GM18517 (cell line): ENCODE data around the gene RNF213.

Source experiments
- ATAC-seq: cut with Tn5 transposase; IDR thresholded peaks from one replicate; pipeline ENCODE4 v1.9.1; 2021; ENCODE audit warnings: mild to moderate bottlenecking, moderate library complexity; ENCODE audit not compliant: unreplicated experiment

The RNF213 gene

DNA sequence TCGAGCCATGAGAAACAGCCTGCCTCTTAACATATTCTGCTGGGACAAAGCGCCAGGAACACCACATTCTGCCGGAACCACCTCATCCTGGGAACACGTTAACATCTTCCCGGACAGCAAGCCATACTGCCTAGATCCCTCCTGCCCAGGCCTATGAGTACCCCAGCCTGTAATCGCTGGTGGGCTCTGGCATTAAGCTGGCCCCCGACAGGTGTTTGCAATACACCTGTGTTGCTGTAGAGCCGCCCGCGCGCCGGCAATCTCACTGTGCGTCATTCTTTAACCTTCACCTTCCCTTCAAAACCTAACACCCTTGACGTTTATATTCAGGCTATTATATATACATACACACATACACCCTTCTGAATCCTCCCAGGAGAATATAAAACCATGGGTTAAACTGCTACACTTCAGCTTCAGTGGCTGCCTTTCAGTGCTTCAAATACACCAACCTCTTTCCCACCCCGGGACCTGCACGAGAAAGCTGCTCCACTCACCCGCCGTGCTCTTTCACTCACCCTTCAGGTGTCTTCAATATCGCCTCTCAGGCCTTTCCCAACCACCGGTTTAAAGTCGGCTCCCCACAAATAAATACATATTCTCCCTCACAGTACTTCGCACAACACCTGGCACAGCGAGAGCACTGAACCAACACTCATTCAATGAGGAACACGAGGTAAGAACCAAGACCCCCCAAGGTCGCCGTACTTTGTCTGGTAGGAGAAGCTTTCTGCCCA lies 153.3 kb downstream of the RNF213 start:
- ATAC-seq, result no peak

DNA sequence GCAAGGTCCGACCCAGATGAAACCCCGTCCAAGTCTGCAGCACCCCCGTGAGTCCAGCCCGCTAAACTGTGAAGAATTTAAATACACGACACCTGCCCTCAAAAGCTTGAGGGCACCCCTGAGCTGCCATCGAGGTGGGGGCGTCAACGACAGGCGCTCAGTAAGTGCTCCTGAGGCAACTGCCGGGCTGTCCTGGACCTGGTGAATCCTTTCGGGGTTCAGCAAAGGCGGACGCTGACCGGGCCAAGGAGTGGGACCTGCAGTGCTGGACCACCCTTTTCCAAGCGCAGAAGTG lies 153.8 kb downstream of the RNF213 start:
- no peak for ATAC-seq

DNA sequence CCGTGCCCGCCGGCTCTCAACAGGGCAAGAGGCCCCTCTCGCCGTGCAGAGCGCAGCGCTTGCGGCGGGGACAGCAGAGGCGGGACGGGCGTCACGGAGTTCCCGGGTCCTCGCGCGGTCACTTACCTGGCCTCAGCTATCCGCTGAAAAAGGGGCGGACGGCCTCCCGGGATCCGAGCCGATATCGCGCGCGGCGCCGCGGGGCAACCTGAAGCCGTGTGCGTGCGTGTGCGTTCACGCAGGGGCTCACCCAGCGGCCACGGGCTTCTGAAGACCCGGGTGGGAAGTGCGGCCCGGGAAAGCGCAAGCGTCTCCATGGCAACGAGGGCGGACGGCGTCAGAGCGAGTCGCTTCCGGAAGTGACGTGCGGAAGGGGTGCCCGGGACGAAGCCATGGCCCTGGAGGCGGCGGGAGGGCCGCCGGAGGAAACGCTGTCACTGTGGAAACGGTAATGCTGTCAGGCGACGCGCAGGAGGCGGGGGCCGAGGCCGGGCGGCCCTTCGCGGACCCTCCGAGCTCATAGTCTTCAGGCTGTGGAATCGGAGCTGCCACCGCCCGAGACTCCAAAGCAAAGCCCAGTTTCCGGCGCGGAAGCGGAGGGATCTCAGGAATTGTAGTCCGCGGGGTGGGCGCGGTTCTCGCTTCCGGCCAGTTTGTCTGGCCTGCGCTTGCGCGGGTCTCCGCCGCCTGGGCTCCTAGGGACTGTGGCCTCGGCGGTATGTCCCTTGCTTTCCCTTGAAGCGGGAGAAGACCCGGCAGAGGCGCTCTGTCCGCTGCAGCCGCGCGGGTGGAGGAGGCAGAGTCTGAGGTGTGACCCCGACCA lies 154.4 kb downstream of the RNF213 start, which contains the start of gene ENDOV:
Gene ENDOV, plus strand, starts transcription at position 365 of the 823 bp plus-strand sequence. Its CDS starts 28 bp downstream, at position 393.
- ATAC-seq, result peak; percentile 81

DNA sequence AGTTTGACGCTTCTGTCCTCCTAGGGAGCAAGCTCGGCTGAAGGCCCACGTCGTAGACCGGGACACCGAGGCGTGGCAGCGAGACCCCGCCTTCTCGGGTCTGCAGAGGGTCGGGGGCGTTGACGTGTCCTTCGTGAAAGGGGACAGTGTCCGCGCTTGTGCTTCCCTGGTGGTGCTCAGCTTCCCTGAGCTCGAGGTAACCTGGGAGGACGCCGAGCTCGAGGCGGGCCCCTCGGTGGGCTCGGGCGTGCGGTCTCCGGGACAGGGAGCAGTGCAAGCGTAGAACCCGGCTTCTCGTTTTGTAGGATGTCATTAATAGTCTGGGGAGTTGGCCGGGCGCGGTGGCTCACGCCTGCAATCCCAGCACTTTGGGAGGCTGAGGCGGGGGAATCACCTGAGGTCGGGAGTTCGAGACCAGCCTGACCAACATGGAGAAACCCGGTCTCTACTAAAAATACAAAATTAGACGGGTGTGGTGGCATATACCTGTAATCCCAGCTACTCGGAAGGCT lies 155.0 kb downstream of the RNF213 start:
- no peak for ATAC-seq

DNA sequence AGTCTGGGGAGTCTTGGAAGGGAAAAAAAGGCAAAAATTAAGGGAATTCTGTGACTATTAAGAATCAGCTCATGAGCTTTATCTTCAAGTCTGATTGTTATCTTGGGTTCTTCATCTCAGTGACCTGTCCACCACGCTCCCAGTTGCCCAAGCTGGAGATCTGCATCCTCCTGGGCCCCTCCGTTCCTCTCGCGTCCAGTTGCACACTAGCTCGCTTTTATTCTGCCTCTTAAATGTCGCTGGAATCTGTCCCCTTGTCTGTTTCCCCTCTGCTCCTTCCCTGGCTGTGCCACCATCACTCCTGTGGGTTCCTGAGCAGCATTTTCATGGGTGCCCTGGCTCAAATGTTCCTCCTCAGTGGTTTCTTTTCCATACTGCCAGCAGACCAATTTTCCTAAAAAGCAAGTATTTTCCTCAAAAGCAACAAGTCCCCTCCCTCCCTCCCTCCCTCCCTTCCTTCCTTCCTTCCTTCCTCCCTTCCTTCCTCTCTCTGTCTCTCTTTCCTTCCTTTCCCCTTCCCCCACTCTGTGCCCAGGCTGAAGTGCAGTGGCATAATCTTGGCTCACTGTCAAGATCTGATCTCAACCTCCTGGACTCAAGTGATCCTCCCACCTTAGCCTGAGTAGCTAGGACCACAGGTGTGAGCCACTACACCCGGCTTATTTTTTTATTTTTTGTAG lies 155.7 kb downstream of the RNF213 start:
- no peak for ATAC-seq

DNA sequence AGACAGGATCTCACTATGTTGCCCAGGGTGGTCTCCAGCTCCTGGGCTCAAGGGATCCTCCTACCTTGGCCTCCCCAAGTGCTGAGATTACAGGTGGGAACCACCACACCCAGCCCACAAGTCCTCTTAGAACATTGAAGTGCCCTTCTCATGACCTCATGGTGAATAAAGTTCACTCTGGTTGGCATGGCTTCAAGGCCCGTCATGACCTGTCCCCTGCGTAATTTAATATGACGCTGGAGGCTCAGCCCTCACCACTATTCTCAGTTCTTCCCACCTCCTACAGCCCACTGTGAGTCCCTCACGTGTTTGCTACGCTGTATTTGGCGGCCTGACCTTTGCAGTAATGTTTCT lies 156.3 kb downstream of the RNF213 start:
- no peak for ATAC-seq

DNA sequence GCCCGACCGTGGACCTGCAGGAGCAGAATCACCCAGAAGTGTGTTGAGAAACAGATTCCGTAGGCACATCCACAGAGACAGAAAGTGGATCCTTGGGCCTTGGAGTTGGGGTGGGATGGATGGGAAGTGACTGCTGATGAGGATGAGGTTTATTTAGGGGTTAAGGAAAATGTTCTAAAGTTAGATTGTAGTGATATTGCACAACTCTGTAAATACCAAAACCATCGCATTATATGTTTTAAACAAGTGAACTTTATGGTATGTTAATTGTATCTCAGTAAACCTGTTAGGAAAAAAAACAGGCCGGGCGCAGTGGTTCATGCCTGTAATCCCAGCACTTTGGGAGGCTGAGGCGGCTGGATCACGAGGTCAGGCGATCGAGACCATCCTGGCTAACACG lies 157.9 kb downstream of the RNF213 start:
- no peak for ATAC-seq

DNA sequence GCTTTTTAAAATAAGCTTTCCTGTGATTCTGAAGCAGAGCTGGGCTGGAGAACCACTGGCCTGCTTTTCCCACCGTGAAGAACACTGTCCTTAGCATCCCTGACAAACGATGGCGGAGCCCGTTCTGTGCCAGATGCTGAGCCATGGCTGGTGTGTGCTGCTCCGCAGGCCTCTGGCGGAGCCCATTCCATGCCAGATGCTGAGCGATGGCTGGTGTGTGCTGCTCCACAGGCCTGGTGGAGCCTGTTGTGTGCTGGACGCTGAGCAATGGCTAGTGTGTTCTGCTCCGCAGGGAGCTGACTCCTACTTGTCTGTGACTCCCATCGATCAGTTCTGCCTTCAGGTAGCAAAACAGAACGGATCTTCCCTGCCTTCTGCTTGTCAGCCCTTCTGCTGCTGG lies 158.6 kb downstream of the RNF213 start:
- ATAC-seq, result no peak

DNA sequence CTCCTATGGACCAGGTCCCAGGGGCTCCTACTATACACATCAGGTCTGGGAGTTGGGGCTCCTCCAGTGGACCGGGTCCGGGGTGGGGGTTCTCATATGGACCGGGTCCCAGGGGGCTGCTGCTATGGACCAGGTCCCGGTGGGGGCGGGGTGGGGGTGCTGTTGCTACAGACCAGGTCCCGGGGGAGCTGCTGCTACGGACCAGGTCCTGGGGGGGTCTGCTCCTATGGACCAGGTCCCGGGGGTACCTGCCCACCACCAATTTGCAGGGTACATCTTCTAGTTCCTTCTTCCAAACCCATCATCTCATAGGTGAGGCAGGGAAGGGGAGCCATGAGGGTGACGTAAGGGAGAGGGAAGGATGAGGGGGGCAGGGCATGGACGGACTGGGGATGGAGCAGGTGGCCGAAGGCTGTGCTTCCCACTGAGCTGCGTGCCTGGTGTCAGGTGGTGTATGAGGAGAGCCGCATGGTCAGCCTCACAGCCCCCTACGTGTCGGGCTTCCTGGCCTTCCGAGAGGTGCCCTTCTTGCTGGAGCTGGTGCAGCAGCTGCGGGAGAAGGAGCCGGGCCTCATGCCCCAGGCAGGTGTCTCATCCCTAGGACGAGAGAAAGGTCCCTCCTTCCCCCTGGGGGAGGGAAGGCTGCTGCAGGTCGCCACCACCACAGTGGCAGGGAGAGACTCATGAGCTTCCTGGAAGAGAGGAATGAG lies 160.9 kb downstream of the RNF213 start:
- ATAC-seq, result no peak

DNA sequence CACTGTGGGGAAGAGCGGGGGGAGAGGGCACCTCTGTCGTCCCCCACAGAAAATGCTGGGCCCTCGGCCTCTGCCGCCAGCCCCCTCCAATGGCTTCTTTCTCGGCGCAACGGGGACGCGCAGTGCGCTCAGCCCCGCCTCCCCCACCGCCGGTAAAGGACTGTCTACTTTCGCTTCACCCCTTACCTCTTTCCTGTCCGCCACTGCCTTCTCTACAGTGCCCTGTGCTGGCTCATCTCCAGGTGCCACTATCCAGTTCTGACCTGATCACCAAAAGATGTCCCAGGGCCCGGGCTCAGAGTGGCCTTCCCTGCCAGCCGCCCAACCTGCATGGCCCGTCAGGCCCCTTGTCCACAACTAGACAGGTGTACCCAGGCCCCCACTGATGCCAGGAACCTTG lies 161.6 kb downstream of the RNF213 start:
- ATAC-seq, result no peak

DNA sequence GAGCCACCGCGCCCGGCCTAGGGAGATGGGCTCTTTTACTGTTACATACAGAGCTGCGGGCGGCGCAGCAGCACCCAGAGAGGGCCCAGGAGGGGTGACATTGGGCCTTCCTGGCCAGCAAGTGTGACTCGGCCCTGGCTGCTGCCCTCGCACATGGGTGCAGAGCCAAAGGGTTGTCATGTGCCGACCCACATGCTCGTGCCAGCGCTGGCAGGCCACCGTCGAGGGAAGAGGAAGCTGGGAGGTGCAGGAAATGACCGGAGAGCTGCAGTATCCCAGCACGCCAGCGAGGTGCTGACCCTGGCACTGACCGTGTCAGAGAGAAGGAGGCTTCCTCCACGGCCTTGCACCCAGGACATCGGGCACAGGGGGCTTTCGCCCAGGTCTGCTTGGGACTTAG lies 162.3 kb downstream of the RNF213 start:
- no peak for ATAC-seq

DNA sequence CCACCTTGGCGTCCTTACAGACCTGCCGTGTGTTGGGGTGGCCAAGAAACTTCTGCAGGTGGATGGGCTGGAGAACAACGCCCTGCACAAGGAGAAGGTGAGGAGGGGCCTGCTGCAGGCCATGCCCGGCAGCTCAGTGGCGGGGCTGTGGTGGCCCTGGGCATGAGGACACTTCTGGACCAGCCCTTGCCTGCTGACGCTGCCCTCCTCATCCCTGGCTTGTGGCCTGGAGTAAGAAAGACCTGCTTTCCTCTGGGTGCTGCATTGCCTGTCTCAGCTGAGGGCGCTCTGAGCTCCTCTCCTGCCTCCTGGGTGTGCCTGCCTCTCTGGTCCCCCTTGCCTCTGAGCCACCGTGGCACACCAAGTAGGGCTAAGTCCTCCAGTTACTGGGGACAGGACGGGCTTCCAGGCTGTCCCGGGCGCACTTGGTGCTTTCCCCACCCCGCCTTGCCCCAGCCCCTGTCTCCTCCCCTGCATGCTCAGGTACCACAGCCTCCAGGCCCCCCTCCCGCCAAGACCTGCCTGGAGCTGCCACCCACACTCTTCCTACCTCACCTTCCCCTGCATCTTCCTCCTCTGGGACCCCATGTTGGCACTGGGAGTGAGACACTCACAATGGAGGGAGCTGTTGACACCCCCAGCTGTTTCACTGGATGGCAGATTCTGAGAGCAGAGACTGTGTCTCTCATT lies 163.0 kb downstream of the RNF213 start:
- ATAC-seq, result no peak

DNA sequence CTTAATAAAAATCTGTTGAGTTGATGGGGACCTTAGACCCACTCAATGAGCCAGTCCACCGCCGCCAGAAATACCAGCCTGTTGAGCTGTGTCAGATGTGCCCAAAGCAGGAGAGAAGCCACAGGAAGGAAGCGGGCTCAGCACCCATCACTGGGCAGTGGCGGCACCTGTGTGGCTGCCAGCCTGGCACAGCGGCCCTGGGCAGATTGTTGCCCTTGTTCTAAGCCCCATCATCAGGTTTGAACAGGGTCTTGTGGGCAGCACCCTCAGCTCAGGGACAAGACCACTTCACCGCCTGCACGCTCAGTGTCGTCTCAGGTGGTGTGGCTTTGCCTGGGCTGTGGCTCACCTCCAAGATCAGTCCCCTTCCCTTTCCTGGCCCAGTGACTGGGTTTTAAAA lies 163.6 kb downstream of the RNF213 start:
- ATAC-seq, result no peak

DNA sequence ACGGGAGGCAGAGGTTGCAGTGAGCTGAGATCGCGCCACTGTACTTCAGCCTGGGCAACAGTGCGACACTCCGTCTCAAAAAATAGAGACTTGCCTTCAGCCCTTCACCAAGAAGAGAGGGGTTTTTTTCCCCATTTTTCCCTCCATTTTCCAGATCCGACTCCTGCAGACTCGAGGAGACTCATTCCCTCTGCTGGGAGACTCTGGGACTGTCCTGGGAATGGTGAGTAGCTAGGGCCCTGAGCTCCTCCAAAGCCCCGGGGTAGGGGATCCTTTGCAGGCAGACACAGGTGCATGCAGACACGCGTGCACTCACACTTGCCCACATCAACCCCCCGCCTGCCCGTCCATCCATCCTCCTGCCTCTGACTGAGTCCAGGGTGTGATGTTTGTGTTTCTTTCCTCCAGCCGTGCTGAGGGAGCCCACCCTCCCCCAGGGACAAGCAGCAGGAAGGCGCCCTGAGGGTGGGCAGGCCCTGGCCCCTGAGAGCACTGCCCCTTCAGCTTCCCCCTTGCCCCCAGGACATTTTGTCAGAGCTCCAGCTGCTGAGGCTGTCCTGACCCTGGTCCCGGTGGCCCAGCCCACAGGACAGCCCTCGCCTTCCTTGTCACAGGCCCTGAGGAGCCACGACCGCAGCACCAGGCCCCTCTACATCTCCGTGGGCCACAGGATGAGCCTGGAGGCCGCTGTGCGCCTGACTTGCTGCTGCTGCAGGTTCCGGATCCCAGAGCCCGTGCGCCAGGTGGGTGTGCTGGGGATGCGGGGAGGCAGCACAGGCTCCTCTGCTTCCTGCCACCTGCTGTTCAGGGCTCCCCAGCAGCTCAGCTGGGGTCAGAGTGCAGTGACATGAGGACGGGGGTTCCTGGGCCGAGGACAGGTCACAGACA lies 164.5 kb downstream of the RNF213 start:
- ATAC-seq, result no peak

DNA sequence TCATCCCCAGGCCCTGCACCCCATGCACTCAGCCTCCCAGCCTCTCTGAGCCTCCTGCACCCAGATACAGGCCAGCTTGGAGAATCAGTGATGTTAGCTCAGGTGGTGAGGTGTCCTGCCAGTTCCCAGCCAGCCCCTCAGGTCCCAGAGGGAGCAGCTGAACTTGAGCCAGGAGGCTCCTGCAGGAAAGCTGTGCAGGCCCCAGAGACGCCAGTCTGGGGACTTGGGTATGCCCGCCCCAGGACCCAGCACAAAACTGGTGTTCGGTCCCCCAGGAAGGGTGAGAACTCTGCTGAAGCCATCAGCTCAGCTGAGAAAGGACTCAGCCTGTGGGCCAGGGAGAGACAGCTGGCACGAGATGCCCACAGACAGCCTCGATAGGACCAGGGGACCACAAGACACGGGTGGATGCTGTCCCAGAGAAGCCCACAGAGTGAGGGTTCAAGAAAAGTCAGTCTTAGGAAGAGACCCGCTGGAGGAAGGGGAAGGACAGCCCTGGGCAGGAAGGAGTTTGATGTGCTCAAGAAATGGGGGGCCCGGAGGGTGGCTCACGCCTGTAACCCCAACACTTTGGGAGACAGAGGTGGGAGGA lies 165.3 kb downstream of the RNF213 start:
- no peak for ATAC-seq

DNA sequence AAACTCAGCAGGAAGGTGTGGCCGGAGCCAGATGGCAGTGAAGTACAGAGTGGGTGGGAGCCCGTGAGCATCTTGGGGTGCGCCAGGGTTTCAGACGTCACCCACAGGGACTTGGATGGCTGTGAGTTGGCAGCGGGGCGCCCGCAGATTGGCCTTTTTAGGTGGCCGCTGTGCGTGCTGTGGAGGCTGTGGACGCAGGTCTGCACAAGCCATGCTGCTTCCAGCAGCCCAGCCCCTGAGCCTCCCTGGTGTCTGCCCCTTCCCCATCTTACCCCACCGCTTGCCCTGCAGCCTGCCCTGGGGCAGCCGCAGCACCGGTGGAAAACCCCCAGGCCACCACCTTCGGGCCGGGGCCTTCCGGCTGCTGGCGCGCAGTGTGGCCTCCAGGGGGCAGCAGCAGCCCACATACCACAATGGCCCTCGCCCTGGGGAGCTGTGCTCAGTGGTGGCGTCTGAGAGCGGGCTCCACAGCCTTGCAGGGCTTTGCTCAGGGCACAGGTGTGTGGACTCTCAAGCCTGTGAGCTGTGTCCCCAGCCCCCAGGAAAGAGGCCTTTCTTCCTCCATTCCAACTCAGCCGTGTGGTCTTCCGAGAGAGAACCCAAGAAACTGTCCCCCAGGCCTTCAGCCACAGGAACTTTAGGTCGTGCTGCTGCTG lies 166.1 kb downstream of the RNF213 start:
- ATAC-seq, result no peak

DNA sequence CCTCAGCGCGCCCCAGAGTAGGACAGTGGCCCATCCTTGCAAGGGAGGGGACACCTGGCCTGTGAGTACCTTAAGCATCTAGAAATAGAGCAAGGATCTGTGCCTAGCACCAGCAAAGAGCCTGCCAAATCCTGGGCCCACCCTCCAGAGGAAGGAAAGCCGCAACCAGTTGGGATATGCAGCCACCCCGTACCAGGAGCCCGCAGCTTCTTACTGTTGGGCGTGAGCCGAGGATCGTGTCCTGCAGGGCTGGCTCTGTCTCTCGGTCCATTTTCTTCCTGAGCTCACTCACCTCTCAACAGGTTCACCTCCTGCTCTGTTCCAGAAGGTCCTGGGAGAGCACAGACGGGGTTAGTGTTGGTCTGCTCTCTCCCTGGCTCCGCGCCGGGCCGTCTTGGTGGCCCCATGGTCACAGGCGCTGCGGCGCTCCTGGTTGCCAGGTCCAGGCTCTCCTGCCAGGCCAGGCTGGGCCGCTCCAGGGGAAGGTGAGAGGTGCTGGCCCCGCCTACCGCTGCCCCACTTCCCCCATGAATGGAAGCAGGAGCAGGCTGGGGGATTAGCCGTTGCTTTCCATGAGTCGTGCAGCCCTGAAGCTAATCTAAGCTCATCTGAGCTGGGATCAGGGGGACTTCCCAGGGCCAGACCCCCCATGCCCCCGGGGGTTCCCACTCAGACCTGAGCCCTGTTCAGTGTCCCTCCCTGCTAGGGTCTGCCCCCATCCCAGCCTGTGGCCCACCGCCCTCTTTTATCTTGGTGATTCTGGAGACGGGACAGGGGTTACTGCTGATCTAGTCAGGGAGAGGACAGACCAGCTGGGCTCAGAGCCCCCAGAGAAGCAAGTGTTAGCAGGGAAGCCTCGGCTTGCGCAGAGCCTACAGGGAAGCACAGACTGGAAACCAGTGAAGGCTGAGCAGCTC lies 167.0 kb downstream of the RNF213 start:
- no peak for ATAC-seq

DNA sequence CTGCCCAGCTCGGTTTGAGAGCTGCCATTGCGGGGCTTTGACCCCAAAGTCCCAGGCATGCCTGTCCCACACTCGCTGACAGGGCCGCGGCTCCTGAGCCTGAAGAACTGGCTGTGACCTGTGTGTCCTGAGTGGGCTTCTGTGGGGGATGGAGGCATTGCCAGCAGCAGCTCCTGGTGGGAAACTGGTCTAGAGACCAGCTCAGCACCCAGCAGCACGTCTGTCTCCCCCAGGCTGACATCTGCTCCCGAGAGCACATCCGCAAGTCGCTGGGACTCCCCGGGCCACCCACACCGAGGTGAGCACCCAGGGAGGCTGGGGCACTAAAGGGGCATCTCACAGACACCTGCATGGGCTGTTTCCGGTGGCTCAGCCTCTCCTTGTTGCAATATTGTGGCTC lies 167.7 kb downstream of the RNF213 start:
- no peak for ATAC-seq
